Renal cortex interstitium (tissue), 15 donors: ENCODE results near the gene CCL24. TPM values are rescaled to one million over a fixed set of nuclear protein-coding genes. Genes with fewer than 3 reads are reported as not detected.
A peak's percentile ranks its signal among the peaks of the same experiment; 100 is the strongest.
"Not testable (repeated sequence)": the region's sequence is repeated elsewhere in the genome, so short reads cannot be mapped to it uniquely, and the experiment has no call there.

Experiments
- DNase-seq, 11 donors: peaks; one replicate each; pipeline ENCODE4 v3.0.0-alpha.2; 2013; ENCODE audit warnings: low read depth in 9 of 11, low spot score in 4 of 11; ENCODE audit errors: extremely low read depth in 1 of 11
- long read RNA-seq, 16 experiments: transcript quantifications; one replicate each; lab custom pipeline, GENCODE V29; 2026
- polyA plus RNA-seq, 3 donors: library from polyadenylated mRNA; unstranded; fragments of 120-200 nt; gene quantifications; one replicate each; pipeline ENCODE4 v1.2.1, GENCODE V29; 2013; ENCODE audit not compliant: insufficient read length in 3 of 3

The CCL24 gene, protein sequence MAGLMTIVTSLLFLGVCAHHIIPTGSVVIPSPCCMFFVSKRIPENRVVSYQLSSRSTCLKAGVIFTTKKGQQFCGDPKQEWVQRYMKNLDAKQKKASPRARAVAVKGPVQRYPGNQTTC
- not detected for polyA plus RNA-seq
- long read RNA-seq, donor 1, partial matches to known transcripts, result 0 of 1 reads
- long read RNA-seq, donor 1, other reads (novel, unspliced or antisense), result 0 of 1 reads
- long read RNA-seq, donor 2, result 0 reads
- long read RNA-seq, donor 3, result 0 reads
- long read RNA-seq, donor 4, result 0 reads
- long read RNA-seq, donor 5, result 0 reads
- long read RNA-seq, donor 6, result 0 reads
- long read RNA-seq, donor 7, result 0 reads
- long read RNA-seq, donor 8, result 0 reads
- long read RNA-seq, donor 9, result 0 reads
- long read RNA-seq, donor 10, result 0 reads
- long read RNA-seq, donor 11, result 0 reads
- long read RNA-seq, donor 12, result 0 reads
- long read RNA-seq, donor 13, result 0 reads
- long read RNA-seq, donor 14, result 0 reads
- long read RNA-seq, donor 15, result 0 reads
- long read RNA-seq, donor 16, result 0 reads

DNA sequence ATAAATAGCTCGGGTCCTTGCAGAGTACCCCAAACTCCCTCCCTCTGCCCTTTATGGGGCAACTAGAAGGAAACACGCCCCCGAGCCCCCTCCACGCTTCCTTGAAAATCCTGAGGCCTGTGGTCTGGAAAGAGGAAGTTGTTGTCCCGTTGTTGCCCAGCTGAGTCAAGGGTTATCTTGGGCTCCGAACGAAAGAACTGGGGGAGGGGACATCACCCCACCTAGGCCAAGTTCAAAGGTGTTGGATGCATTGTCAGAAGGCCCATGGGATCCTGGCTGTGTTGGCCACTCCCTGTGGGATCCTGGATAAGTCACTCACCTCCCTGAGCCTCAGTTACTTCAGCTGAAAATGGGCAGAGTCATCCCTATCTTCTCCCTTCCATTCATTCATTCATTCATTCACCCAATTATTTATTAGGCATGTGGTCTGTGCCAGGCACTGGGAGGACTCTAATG is at the start of gene CCL24:
CCL24 (minus strand) TSS at position 26 of the 456 bp plus-strand sequence. CDS start 91 bp downstream, outside the sequence.
- DNase-seq, result no peak

DNA sequence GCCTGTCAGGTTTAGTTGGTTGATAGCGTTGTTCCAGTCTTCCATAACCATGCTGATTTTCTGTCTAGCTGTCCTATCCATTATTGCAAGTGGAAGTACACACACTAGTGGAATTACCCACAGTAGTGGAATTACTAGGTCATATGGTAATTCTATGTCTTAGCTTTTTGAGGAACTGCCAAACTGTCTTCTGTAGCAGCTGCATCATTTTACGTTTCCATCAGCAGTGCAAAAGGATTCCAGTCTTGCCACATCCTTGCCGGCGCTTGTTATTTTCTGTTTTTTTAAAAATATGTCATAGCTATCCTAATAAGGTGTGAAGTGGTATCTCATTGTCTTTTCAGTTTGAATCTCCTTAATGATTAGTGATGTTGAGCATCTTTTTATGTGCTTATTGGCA is 48.0 kb upstream of the CCL24 start:
- DNase-seq, result no peak

DNA sequence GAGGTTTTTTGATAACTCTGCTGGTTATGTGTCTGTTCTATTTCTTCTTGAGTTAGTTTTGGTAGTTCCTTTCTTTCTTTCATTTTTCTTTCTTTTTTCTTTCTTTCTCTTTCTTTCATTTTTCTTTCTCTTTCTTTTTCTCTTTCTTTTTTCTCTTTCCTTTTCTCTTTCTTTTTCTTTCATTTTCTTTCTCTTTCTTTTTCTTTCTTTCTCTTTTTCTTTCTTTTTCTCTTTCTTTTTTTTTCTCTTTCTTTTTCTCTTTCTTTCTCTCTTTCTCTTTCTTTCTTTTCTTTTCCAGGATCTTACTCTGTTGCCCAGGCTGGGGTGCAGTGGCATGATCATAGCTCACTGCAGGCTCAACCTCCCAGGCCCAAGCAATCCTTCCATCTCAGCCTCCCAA is 44.8 kb upstream of the CCL24 start:
- DNase-seq, result no peak

DNA sequence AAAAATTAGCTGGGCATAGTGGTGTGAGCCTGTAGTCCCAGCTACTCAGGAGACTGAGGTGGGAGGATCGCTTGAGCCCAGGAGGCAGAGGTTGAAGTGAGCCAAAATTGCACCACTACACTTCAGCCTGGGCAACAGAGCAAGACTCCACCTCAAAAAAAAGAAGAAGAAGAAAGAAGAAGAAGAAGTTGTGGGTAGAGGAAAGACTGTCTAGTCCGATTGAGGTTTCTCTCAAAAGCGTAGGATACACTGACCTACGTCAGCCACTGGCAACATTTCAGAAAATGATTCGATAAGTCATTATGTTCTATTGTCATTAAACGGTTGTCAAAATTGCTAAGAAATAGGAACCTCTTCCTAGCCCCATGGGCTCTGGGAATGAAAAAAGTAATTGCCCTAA is 42.9 kb upstream of the CCL24 start:
- DNase-seq, result no peak

DNA sequence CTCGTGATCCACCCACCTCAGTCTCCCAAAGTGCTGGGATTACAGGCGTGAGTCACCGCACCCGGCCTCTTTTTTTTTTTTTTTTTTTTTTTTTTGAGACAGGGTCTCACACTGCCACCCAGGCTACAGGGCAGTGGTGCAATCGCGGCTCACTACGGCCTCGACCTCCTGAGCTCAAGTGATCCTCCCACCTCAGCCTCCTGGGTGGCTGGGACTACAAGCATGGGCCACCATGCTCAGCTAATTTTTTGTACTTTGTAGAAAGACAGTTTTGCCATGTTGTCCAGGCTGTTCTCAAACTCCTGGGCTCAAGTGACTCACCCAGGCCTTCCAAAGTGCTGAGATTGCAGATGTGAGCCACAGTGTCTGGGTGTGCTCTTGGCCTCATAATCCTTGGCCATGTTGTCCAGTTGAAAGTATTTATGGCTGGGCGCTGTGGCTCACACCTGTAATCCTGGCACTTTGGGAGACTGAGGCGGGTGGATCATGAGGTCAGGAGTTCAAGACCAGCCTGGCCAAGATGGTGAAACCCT is 41.3 kb upstream of the CCL24 start:
- DNase-seq, result not testable (repeated sequence)

DNA sequence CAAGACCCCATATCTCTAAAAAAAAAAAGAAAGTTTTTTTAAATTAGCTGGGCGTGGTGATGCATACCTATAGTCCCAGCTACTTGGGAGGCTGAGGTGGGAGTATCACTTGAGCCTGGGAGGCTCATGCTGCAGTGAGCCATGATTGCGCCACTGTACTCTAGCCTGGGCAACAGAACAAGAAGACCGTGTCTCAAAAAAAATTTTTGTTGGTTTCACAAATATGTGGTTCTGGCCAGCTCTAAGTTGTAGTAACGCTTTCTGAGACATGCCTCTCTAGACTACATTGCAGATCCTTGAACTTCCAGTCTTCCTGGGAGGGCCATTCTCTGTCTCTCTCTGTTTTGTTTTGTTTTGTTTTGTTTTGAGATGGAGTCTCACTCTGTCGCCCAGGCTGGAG is 40.6 kb upstream of the CCL24 start:
- DNase-seq, result no peak

DNA sequence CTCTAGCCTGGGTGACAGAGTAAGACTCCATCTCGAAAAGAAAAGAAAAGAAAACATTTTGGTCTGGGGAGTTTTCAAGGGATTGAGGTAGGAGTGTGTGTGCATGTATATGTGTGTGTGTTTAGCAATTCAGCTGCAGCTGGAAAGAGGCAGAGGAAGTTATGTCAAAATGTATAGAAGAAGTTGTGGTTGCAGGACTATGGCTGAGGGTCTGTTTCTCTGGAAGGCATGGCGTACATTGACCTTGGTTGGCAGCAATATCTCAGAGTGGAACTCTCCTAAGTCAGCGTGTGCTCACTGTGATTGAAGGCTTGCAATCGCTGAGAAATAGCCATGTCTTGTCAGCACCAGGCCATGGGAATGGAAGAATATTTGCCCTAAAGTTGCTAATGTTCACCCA is 36.6 kb upstream of the CCL24 start:
- no peak for DNase-seq

DNA sequence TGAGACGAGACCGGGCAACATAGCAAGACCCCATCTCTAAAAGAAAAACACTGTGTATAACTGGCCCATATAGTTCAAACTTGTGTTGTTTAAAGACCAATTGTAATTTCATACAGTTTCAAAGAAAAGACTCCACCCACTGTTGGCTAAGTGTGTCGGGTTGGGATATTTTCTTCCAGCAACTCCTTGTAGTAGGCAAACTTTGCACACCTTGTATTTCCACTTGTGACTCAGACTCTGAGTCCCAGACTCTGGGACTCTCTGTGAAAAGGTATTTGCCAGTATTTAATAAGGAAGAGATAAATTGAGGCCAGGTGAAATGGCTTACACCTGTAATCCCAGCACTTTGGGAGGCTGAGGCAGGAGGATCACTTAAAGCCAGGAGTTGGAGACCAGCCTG is 36.0 kb upstream of the CCL24 start:
- DNase-seq, result no peak

DNA sequence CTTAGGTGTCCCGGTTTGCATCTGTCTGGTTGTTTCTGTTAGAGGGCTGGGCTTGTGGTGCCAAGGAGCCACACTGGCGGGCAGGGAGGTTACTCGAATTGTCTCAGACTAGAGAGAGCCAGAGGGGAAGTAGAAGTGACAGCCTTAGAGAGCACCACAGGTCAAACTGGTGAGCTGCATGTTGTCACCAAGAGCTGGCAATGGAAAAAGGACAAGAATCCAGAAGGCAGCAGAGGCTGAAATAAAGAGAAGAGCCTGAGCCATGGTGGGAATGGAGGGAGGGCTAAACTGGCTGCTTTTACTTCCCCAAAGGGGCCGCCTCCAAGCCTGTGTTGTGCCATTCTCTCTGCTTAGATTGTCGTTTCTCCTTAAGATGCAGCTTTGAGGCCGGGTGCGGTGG is 34.1 kb upstream of the CCL24 start:
- no peak for DNase-seq

DNA sequence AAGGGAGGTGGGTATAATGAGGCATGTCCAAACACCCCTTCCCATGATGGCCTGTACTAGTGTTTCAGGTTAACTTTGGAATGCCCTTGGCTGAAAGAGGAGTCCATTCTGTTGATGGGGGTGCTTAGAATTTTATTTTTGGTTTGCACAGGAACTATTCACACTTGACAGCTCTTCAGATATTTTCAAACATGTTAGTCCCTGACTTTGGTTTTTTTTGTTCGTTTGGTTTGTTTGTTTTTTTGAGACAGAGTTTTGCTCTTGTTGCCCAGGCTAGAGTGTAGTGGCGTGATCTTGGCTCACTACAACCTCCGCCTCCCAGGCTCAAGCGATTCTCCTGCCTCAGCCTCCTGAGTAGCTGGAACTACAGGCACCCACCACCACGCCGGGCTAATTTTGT is 31.5 kb upstream of the CCL24 start:
- DNase-seq, result not testable (repeated sequence)

DNA sequence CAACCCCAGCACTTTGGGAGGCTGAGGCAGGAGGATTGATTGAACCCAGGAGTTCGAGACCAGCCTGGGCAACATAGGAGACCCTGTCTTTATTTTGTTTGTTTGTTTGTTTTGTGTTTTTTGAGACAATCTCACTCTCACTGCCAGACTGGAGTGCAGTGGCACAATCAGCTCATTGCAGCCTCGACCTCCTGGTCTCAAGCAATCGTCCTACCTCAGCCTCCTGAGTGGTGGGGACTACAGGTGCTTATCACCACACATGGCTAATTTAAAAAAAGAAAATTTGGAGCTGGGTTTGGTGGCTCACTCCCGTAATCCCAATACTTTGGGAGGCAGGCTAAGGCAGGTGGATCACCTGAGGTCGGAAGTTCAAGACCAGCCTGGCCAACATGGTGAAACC is 30.6 kb upstream of the CCL24 start:
- no peak for DNase-seq

DNA sequence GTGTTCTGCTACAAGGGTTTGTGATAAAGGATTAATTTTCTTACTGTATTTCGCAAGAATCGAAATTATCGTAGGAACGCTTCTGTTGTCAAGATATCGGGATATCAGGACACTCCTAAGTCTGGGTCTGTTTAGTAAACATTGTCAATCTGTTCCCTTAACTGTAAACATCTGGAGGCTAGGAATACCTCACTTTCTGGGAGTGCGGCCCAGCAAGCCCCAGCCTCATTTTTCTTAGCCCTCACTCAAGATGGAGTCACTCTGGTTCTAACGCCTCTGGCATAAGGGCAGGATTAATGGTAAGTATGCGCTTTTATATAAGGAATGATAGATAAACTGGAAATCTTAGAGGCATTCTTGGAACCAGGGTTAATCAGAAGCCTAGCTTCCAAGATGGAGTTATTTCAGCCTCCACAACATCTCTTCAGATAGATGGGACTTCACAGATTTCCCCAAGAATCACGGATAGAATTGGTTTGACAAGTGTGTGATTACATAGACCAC is 30.1 kb upstream of the CCL24 start:
- DNase-seq, result no peak

DNA sequence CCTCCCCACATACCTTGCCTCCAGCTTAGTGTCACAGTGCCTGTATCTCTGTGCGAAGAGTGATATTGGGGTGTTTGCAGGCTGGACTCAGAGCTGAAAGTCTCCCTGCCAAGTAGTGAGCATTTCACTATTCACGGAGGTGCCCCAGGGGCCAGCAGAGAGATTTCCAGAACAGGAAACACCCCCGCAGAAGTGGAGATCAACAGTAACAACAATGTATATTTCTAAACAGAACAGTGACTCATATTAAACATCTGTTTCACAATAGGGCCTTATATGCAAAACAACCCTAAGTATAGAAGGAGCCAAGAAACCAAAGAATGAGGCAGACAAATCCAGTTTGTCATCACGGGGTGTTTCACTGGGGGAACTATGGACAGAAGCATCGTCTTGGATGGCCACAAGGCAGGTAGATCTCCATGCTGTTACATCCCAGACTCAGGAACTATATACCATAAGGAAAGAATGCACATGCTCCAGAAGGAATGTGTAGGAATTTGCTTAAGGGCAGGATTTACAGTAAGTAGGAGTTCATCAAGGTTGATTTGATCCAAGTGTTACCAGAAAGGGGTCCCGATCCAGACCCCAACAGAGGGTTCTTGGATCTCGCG is 29.3 kb upstream of the CCL24 start:
- peak in 6 of 11 donors; percentile 9 to 39 (median 28) for DNase-seq

DNA sequence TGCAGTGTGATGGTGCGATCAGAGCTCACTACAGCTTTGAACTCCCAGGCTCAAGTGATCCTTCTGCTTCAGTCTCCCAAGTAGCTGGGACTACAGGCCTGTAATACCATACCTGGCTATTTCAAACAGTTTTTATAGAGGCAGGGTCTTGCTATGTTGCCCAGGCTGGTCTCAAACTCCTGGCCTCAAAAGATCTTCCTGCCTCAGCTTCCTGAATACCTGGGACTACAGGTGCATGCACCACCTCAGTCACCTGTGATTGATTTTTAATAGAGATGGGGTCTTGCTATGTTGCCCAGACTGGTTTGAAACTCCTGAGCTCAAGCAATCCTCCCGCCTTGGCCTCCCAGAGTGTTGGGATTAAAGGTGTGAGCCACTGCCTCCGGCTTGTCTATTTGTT is 26.4 kb upstream of the CCL24 start:
- DNase-seq, result no peak

DNA sequence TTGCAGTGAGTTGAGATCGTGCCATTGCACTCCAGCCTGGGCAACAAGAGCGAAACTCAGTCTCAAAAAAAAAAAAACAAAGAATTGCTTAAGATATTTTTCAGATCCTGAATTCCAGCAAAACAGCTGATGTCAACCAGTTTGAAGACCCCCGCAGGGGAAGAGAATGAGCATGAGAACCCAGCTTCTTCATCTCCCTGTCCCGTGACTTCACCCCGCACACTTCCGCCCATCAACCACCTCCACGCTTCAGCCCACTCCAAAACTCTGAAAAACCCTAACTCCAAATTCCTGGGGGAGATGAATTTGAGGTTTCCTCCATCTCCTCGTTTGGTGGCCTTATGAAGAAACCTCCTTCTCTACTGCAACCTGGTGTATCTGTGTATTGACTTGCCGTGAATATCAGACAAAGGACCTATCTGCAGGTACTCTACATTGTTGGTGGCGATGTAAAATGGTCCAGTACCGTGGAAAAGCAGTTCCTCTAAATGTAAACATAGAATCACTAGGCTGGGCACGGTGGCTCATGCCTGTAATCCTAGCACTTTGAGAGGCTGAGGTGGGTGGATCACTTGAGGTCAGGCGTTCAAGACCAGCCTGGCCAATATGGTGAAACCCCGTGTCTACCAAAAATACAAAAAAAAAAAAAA is 24.8 kb upstream of the CCL24 start:
- DNase-seq, result not testable (repeated sequence)

DNA sequence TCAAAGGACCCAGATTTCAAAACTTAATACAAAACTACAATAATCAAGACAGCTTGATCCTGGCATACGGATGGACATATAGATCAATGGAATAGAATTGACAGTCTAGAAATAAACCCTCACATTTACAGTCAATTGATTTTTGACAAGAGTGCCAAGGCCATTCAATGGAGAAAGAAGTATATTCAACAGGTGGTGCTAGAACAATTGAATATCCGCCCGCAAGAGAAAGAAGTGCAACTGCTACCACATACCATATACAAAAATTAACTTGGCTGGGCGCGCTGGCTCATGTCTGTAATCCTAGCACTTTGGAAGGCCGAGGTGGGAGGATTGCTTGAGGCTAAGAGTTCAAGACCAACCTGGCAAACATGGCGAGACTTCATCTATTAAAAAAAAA is 23.2 kb upstream of the CCL24 start:
- DNase-seq, result no peak

DNA sequence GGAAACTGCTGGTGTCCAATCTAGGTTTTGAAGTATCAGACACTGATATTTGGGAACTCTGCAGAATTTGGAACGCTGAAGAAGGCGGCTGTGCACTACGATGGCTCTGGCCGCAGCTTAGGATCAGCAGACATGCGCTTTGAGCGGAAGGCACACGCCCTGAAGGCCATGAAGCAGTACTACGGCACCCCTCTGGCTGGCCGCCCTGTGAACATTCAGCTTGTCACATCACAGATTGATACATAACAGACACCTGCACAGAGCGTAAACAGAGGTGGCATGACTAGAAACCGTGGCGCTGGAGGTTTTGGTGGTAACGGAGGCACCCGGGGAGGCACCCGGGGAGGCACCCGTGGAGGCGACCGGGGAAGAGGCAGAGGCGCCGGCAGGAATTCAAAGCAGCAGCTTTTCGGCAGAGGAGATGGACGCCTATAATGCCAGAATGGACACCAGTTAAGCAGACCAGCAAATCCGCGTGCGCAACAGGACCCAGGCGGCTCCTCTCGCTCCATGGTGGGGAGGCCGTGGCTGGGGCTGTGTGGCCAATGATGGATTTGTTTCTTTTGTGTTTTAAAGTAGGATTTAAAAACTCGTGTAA is 22.2 kb upstream of the CCL24 start:
- DNase-seq, result no peak

DNA sequence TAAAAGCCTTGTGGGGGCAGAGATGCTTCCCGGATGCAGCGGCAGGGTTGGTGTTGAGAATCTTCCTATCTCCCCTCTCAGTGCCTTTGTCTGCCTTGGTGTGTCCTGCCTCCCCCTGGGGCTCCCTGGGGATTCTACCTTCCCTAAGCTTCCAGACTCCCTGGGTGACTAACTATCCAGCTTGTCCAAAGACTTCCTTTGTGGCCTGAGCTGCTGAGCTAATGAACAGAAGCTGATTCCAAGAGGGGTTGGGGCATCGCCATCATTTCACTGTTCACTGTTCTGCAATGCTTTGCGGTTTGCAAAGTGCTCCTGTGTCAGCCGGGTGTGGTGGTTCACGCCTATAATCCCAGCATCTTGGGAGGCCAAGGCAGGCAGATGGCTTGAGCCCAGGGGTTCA is 20.1 kb upstream of the CCL24 start:
- not testable (repeated sequence) for DNase-seq

DNA sequence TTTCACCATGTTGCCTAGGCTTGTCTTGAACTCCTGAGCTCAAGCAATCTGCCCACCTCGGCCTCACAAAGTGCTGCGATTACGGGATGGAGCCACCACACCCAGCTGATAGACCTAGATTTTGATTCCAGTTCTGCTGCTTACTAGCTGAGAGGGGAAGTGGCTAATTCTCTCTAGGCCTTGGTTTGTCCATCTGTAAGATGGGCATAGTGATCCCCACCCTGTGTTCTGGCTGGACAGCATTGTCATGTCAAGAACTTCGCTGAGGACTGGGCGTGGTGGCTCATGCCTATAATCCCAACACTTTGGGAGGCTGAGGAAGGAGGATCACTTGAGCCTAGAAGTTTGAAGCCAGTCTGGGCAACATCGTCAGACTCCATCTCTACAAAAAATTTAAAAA is 17.4 kb upstream of the CCL24 start:
- DNase-seq, result no peak
